Chondrocyte (in vitro differentiated cells): ENCODE data around the gene GRAMD1B. TPM values are rescaled to one million over a fixed set of nuclear protein-coding genes. Genes with fewer than 3 reads are reported as not detected.
"Not testable (repeated sequence)": the region's sequence is repeated elsewhere in the genome, so short reads cannot be mapped to it uniquely, and the experiment has no call there.

Source experiments
- DNase-seq: peaks from one replicate; pipeline ENCODE4 v3.0.0; 2021; ENCODE audit warnings: mixed read lengths, low spot score
- H3K27ac Mint-ChIP-seq: one replicate; pipeline ENCODE4 v1.8.0; 2021; ENCODE audit warnings: mild to moderate bottlenecking, moderate library complexity, mixed read lengths; ENCODE audit not compliant: unreplicated experiment
- H3K27me3 Mint-ChIP-seq: 2 replicates; pipeline ENCODE4 v1.8.0; 2021; ENCODE audit warnings: low read depth, mixed read lengths
- H3K36me3 Mint-ChIP-seq: 2 replicates; pipeline ENCODE4 v1.8.0; 2021; ENCODE audit warnings: low read depth, mixed read lengths
- H3K4me1 Mint-ChIP-seq: 2 replicates; pipeline ENCODE4 v1.8.0; 2021; ENCODE audit warnings: low read depth, mild to moderate bottlenecking, mixed read lengths
- H3K4me3 Mint-ChIP-seq: one replicate; pipeline ENCODE4 v1.8.0; 2021; ENCODE audit warnings: mild to moderate bottlenecking, moderate library complexity, mixed read lengths; ENCODE audit not compliant: unreplicated experiment
- H3K9me3 Mint-ChIP-seq: 2 replicates; pipeline ENCODE4 v1.8.0; 2021; ENCODE audit warnings: low read depth, mixed read lengths
- total RNA-seq: library from RNA; stranded (reverse); gene quantifications from 3 replicates; pipeline ENCODE4 v1.2.1, GENCODE V29; 2021
- TF ChIP-seq, protein P1 (sequence below): fragments of 200-600 bp; sonication (generic); IDR thresholded peaks from 2 replicates; pipeline ENCODE4 v1.5.0; 2021; ENCODE audit warnings: antibody characterized with exemption, mild to moderate bottlenecking, moderate library complexity

The GRAMD1B gene
- total RNA-seq, 1 donor from 2014 or later = 0.99 TPM

DNA sequence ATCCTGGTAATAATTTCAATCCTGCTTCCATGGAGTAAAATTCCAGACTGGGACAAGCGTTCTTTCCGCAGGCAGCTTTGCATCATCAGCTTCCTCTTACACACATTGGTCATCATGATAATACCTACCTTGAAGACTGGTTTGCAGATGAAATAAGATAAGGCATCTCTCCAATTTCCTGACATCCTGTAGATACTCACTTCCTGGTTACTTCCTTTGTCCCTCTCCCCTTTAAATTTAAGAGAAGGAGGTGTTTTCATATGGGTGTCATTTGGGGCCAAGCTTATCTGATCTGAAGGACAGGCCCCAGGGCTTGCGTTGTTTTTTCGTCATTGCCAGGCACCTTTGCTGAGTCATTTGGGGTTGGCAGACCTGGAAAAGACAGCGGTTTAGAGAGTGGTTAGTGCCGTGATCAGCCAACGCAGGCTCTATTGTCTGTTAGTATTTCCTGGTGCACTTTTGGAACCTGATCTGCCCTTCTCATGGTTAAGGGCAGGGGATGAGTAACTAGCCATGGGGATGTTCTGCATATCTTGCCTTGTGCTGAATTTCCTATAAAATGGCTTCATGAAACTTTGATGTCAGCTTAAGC is 24.1 kb downstream of the GRAMD1B start:
- H3K4me1 Mint-ChIP-seq = peaks cover 6% of the 10 kb centered on the region
- no peaks in the 10 kb centered on the region for H3K36me3 Mint-ChIP-seq
- H3K27me3 Mint-ChIP-seq = no peaks in the 10 kb centered on the region
- H3K4me3 Mint-ChIP-seq = no peak overlapping the region
- TF ChIP-seq, protein P1, sequence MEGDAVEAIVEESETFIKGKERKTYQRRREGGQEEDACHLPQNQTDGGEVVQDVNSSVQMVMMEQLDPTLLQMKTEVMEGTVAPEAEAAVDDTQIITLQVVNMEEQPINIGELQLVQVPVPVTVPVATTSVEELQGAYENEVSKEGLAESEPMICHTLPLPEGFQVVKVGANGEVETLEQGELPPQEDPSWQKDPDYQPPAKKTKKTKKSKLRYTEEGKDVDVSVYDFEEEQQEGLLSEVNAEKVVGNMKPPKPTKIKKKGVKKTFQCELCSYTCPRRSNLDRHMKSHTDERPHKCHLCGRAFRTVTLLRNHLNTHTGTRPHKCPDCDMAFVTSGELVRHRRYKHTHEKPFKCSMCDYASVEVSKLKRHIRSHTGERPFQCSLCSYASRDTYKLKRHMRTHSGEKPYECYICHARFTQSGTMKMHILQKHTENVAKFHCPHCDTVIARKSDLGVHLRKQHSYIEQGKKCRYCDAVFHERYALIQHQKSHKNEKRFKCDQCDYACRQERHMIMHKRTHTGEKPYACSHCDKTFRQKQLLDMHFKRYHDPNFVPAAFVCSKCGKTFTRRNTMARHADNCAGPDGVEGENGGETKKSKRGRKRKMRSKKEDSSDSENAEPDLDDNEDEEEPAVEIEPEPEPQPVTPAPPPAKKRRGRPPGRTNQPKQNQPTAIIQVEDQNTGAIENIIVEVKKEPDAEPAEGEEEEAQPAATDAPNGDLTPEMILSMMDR = no peak
- H3K27ac Mint-ChIP-seq = no peak overlapping the region
- no peak for DNase-seq
- no peaks in the 10 kb centered on the region for H3K9me3 Mint-ChIP-seq

DNA sequence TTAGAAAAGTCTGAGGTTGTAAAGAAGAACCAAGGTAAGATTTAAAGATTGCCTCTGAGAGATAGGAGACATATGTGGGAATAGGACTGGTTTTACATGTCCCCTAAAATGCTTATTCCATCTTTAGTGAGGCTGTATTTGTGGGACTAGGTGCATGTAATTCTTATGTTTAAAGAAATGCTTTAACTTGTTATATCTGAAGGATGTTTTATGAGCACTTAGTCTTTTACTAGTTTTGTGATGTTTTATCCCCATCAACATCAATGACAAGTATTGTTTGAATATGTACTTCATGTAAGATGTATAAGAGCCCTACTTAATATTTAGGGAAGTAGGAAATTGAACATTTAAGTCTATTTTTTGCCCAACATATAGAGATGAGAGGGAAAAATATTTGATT is 24.7 kb downstream of the GRAMD1B start:
- DNase-seq = no peak
- Mint-ChIP-seq H3K27me3 (no peaks in the 10 kb centered on the region), H3K9me3 (no peaks in the 10 kb centered on the region), H3K27ac (no peak overlapping the region), H3K36me3 (no peaks in the 10 kb centered on the region), H3K4me3 (no peak overlapping the region), H3K4me1 (peaks cover 6% of the 10 kb centered on the region)
- TF ChIP-seq, protein P1 = no peak

DNA sequence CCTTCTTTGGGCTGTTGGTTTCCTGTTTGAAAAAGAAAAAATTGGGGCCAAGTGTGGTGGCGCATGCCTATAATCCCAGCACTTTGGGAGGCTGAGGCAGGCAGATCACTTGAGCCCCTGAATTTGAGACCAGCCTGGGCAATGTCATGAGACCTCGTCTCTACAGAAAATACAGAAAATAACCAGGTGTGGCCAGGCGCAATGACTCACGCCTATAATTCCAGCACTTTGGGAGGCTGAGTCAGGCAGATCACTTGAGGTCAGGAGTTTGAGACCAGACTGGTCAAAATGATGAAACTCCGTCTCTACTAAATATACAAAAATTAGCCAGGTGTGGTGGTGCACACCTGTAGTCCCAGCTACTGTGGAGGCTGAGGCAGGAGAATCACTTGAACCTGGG is 26.4 kb downstream of the GRAMD1B start:
- H3K27me3 Mint-ChIP-seq, H3K4me3 Mint-ChIP-seq, H3K4me1 Mint-ChIP-seq, H3K9me3 Mint-ChIP-seq, H3K36me3 Mint-ChIP-seq, DNase-seq, H3K27ac Mint-ChIP-seq: not testable (repeated sequence)

DNA sequence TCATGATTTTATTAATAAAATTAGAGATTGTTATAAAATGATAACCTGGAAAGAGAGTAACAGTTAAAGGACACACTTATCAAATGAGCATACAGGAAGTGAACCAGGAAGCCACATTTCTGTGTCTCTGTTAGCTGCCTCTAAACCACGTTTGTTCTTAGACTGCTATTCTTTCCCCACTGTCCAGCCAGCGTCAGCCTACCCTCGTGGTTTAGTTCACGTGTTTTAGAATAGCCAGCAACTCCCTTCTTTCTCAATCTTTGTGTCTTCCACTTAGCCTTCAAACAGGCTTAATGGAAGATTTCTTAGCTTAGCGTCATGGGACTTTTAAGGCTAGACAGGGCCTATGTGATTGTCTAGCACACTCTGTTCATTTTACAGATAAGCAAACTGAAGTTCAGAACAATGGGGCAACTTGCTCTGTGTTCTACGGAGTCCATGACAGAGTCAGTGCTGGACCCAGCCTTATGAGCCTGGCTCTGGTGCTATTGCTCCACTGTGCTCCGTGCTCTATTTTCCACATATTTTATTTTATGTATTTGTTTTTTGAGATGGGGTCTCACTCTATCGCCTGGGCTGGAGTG is 27.2 kb downstream of the GRAMD1B start:
- no peaks in the 10 kb centered on the region for H3K36me3 Mint-ChIP-seq
- H3K27me3 Mint-ChIP-seq = no peaks in the 10 kb centered on the region

DNA sequence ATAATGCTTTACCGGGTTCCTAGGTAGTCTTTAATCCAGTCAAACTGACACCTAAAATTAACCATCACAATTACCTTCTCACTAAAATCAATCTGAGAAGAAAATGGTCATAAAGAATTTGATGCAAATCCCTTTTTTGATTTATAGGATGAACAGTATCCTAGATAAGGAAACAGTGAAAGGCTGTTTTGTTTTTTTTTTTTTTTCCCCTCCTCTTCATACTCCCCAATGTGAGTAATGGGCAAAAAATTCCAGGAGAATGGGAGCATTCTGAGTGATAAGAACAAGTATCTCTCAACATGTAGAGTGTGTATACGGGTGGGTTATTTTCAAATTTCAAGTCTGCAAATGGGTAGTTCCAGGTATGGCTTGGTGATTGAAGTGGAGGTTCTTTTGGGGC is 28.4 kb downstream of the GRAMD1B start:
- Mint-ChIP-seq H3K27ac (no peak overlapping the region), H3K27me3 (no peaks in the 10 kb centered on the region)
- TF ChIP-seq, protein P1 = no peak

More for the DNA sequence above, 27.2 kb downstream of the GRAMD1B start:
- DNase-seq = no peak
- H3K4me3 Mint-ChIP-seq = no peak overlapping the region
- no peaks in the 10 kb centered on the region for H3K4me1 Mint-ChIP-seq
- TF ChIP-seq, protein P1 = no peak
- no peaks in the 10 kb centered on the region for H3K9me3 Mint-ChIP-seq
- no peak overlapping the region for H3K27ac Mint-ChIP-seq

More for the DNA sequence above, 28.4 kb downstream of the GRAMD1B start:
- no peaks in the 10 kb centered on the region for H3K9me3 Mint-ChIP-seq
- DNase-seq = no peak
- no peak overlapping the region for H3K4me3 Mint-ChIP-seq
- H3K4me1 Mint-ChIP-seq = no peaks in the 10 kb centered on the region
- no peaks in the 10 kb centered on the region for H3K36me3 Mint-ChIP-seq
